Nephron (organoid): ENCODE measurements around the gene RBM4B.

Source experiments
- H3K27ac Mint-ChIP-seq, 3 experiments: 2 replicates each; pipeline ENCODE4 v1.8.0; 2020; ENCODE audit warnings: mixed read lengths in 3 of 3, mild to moderate bottlenecking in 2 of 3, moderate library complexity in 1 of 3
- H3K27me3 Mint-ChIP-seq: 2 replicates; pipeline ENCODE4 v1.8.0; 2021; ENCODE audit warnings: low read depth, mild to moderate bottlenecking, moderate library complexity, mixed read lengths
- H3K36me3 Mint-ChIP-seq: 2 replicates; pipeline ENCODE4 v1.8.0; 2020; ENCODE audit warnings: low read depth, mixed read lengths
- H3K4me1 Mint-ChIP-seq: 2 replicates; pipeline ENCODE4 v1.8.0; 2020; ENCODE audit warnings: mixed read lengths
- H3K4me3 Mint-ChIP-seq, 3 experiments: 2 replicates each; pipeline ENCODE4 v1.8.0; 2020; ENCODE audit warnings: mild to moderate bottlenecking in 3 of 3, mixed read lengths in 3 of 3, moderate library complexity in 2 of 3
- H3K9me3 Mint-ChIP-seq: 2 replicates; pipeline ENCODE4 v1.8.0; 2020; ENCODE audit warnings: mixed read lengths
- CTCF ChIP-seq, 3 experiments: fragments of 200-600 bp; sonication (generic); IDR thresholded peaks; one replicate each; pipeline ENCODE4 v1.5.0; 2021; ENCODE audit warnings: antibody characterized with exemption in 3 of 3; ENCODE audit not compliant: unreplicated experiment in 3 of 3

Gene RBM4B

DNA sequence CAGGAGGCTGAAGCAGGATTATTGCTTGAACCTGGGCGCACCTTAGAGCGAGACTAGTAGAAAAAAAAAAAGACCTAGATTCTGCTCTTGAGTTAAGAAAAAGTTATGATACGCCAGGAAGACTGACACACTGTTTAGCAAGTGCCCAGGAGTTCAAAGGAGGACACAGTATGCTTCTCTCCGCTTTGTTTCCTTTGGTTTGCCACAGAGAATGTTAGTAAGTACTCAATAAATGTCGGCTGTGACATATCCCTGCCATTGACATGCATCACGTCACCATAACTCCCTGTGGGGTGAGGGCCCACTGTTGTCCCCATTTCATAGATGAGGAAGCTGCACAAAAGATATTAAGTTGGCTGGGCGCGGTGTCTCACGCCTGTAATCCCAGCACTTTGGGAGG, 44.3 kb upstream of the RBM4B start:
- H3K4me3 Mint-ChIP-seq = no peak overlapping the region
- peaks cover 44% of the 10 kb centered on the region for H3K4me1 Mint-ChIP-seq

DNA sequence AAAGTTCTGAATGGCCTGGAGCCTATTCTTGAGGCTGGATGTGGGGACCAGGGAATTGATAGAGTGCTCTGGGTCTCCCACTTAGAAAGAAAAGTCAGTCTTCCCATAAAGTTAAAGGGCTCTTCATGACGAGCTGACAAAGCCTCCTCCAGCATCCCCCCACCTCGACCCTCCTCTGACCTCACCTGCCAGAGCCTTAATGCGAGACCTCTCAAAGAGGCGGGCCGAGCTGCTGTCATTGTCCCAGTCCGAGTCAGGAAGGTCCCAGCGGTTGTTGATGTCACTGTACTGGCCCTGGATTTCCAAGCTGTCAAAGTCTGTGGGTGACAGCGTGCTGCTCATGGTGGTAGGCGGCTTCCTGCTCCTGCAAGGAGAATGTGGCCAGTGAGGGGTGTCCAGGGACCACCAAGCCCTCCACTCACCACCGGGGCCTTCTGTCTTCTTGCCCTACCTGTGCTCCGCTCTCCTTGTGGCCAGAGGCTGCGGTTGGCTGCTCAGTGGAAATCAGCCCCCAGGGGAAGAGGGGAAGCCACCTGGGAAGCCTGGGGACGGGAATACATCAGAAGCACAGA, 43.3 kb upstream of the RBM4B start:
- TF ChIP-seq CTCF (IDR thresholded peaks at IDR 0.05; ENCODE audit: unreplicated experiment in 3 of 3) = no peak
- Mint-ChIP-seq H3K36me3 (no peaks in the 10 kb centered on the region), H3K9me3 (no peaks in the 10 kb centered on the region), H3K4me3 (no peak overlapping the region), H3K27ac (peak overlapping the region; percentile 20 to 92 (median 36)), H3K4me1 (peaks cover 34% of the 10 kb centered on the region), H3K27me3 (peaks cover 34% of the 10 kb centered on the region)

More for the DNA sequence above, 44.3 kb upstream of the RBM4B start:
- no peak for TF ChIP-seq CTCF (IDR thresholded peaks at IDR 0.05; ENCODE audit: unreplicated experiment in 3 of 3)
- Mint-ChIP-seq H3K9me3 (no peaks in the 10 kb centered on the region), H3K36me3 (no peaks in the 10 kb centered on the region), H3K27ac (no peak overlapping the region), H3K27me3 (peaks cover 43% of the 10 kb centered on the region)

GRCh38 chr11:66720223-66720898, 42.7 kb upstream of the RBM4B start:
- Mint-ChIP-seq H3K36me3 (peaks cover 4% of the 10 kb centered on the region), H3K27me3 (peaks cover 28% of the 10 kb centered on the region), H3K4me3 (peak overlapping the region in 2 of 3 experiments; percentile 1 to 71), H3K9me3 (no peaks in the 10 kb centered on the region), H3K27ac (peak overlapping the region; percentile 20 to 92 (median 36)), H3K4me1 (peaks cover 28% of the 10 kb centered on the region)
- TF ChIP-seq CTCF (IDR thresholded peaks at IDR 0.05; ENCODE audit: unreplicated experiment in 3 of 3) = no peak

DNA sequence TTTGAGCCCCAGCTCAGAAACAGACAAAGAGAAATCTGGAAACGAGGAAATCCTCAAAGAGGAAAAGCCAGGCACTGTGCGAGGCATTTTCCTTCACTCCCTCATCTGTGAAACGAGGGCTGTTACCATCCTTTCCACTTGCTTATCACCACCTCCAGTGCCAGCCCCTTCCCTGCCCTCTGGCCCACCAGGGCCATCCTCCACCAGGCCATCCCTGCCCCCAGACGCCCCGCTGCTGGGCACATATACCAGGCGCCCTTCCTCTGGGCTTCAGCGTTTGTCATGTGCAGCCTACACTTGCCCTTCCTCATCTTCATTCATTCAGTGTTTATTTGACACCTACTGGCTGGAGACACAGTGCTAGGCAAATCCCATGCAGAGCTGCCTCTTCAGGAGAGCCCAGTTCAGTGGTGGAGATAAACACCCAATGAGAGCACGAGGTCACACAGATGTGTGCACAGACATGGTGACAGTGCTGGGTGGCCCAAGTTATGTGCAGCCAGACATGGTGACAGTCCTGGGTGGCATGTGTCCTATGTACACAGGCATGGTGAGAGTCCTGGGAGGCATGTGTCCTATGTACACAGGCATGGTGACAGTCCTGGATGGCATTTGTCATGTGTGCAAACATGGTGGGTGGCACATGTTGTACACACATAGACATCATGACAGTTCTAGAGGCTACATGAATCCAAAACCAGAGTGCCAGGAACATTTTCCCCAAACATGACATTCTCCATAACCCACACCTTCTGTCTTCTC, 41.6 kb upstream of the RBM4B start:
- no peak for TF ChIP-seq CTCF (IDR thresholded peaks at IDR 0.05; ENCODE audit: unreplicated experiment in 3 of 3)
- no peaks in the 10 kb centered on the region for H3K9me3 Mint-ChIP-seq
- H3K27ac Mint-ChIP-seq = peak overlapping the region in 1 of 3 experiments; percentile 92
- H3K4me3 Mint-ChIP-seq = no peak overlapping the region
- peaks cover 24% of the 10 kb centered on the region for H3K27me3 Mint-ChIP-seq
- H3K36me3 Mint-ChIP-seq = peaks cover 8% of the 10 kb centered on the region
- peaks cover 28% of the 10 kb centered on the region for H3K4me1 Mint-ChIP-seq

DNA sequence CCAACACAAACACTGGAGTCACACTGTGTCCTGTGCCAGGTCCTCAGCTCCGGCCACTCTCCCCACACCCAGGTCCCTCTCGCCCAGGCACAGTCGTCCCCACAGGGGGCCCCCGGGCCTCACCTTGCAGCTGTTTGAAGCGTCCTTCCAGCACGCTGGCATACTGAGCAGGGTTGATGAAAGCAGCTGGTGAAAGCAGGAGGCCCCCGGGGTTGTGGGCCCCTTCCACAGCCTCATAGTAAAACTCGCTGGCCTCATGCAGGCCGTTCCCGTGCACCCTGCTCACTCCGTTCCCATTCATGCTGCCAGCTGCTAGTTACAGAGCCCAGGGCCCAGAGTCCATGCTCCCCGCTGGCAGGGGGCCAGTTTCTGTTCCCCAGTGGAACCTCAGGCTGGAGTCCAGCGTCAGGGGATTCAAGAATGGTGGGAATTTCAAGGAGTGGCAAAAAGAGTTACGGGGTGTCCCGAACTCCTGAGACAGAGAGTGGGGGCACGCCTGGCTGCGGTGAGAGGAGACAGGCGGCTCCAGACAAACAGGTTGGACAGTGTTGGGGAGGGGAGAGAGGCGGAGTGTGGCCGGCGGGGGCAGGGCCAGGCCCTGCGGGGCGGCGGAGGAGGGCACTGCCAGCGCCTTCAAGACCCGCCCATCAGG, 40.8 kb upstream of the RBM4B start:
- Mint-ChIP-seq H3K27me3 (peaks cover 23% of the 10 kb centered on the region), H3K9me3 (no peaks in the 10 kb centered on the region), H3K4me3 (peak overlapping the region in 2 of 3 experiments; percentile 17 to 20), H3K4me1 (peaks cover 28% of the 10 kb centered on the region), H3K36me3 (peaks cover 16% of the 10 kb centered on the region), H3K27ac (peak overlapping the region in 2 of 3 experiments; percentile 68 to 81)
- TF ChIP-seq CTCF (IDR thresholded peaks at IDR 0.05; ENCODE audit: unreplicated experiment in 3 of 3) = no peak
